IMR-90 (cell line): ENCODE measurements around the gene RIOX2.

Experiments
- BHLHE40 ChIP-seq: fragments of 150-350 bp; IDR thresholded peaks from 2 replicates; pipeline ENCODE4 v1.6.1; 2016; ENCODE audit warnings: mild to moderate bottlenecking, low read depth, low read length
- CEBPB ChIP-seq: IDR thresholded peaks from 2 replicates; pipeline ENCODE4 v1.6.1; 2012; ENCODE audit warnings: low read depth, low read length, improper control_type of control experiment
- CTCF ChIP-seq: conservative IDR thresholded peaks from 2 replicates; pipeline ENCODE4 v1.5.1; 2012; ENCODE audit warnings: mild to moderate bottlenecking, low read depth, low read length, improper control_type of control experiment
- ELK1 ChIP-seq: fragments of 150-350 bp; IDR thresholded peaks from 2 replicates; pipeline ENCODE4 v1.6.1; 2016; ENCODE audit warnings: low read depth, mild to moderate bottlenecking, low read length, moderate library complexity, borderline replicate concordance
- FOS ChIP-seq: fragments of 150-350 bp; IDR thresholded peaks from 2 replicates; pipeline ENCODE4 v1.6.1; 2016; ENCODE audit warnings: low read depth, low read length
- MAFK ChIP-seq: IDR thresholded peaks from 2 replicates; pipeline ENCODE4 v1.6.1; 2012; ENCODE audit warnings: low read depth, low read length, improper control_type of control experiment
- MAZ ChIP-seq: IDR thresholded peaks from 2 replicates; pipeline ENCODE4 v1.6.1; 2012; ENCODE audit warnings: low read depth, mild to moderate bottlenecking, low read length, improper control_type of control experiment, moderate library complexity, borderline replicate concordance
- MXI1 ChIP-seq: IDR thresholded peaks from 2 replicates; pipeline ENCODE4 v1.6.1; 2012; ENCODE audit warnings: low read depth, mild to moderate bottlenecking, low read length, moderate library complexity, borderline replicate concordance
- NFE2L2 ChIP-seq: fragments of 150-350 bp; IDR thresholded peaks from 2 replicates; pipeline ENCODE4 v1.6.1; 2016; ENCODE audit warnings: low read depth, mild to moderate bottlenecking, low read length
- POLR2A ChIP-seq: IDR thresholded peaks from 2 replicates; pipeline ENCODE4 v1.6.1; 2012; ENCODE audit warnings: mild to moderate bottlenecking, low read depth, low read length
- RAD21 ChIP-seq: IDR thresholded peaks from 2 replicates; pipeline ENCODE4 v1.6.1; 2012; ENCODE audit warnings: low read length, improper control_type of control experiment
- RFX5 ChIP-seq: IDR thresholded peaks from 2 replicates; pipeline ENCODE4 v1.8.0; 2012; ENCODE audit warnings: low read depth, mild to moderate bottlenecking, low read length, moderate library complexity
- SMC3 ChIP-seq: fragments of 150-350 bp; IDR thresholded peaks from 2 replicates; pipeline ENCODE4 v1.6.1; 2016; ENCODE audit warnings: low read depth, mild to moderate bottlenecking, antibody characterized with exemption, low read length, moderate library complexity
- USF2 ChIP-seq: fragments of 150-350 bp; IDR thresholded peaks from 2 replicates; pipeline ENCODE4 v1.6.1; 2017; ENCODE audit warnings: mild to moderate bottlenecking, antibody characterized with exemption, low read length, low read depth

GRCh38 chr3:97911459-97911858 is 60.8 kb downstream of the RIOX2 start:
- TF ChIP-seq POLR2A (no peak), CTCF (no peak), NFE2L2 (no peak), FOS (no peak), RAD21 (no peak), USF2 (no peak), RFX5 (no peak), MAFK (no peak), SMC3 (no peak), BHLHE40 (no peak), MXI1 (no peak), MAZ (no peak), ELK1 (no peak), CEBPB (no peak)
